GM18867 (cell line): ENCODE data around the gene STX5.
"Not testable (repeated sequence)": the region's sequence is repeated elsewhere in the genome, so short reads cannot be mapped to it uniquely, and the experiment has no call there.

Experiments used
- ATAC-seq: cut with Tn5 transposase; IDR thresholded peaks from one replicate; pipeline ENCODE4 v1.9.1; 2021; ENCODE audit warnings: mild to moderate bottlenecking, moderate library complexity; ENCODE audit not compliant: unreplicated experiment

STX5 gene

GRCh38 chr11:62831520-62832335, at the start of gene STX5:
Gene STX5, minus strand, starts transcription at chr11:62832051. Its CDS starts 808 bp downstream, at chr11:62831243.
- peak; percentile 87 for ATAC-seq

GRCh38 chr11:62880803-62881578, 49.1 kb upstream of the STX5 start, which contains the start of gene SLC3A2:
Gene SLC3A2, plus strand, starts transcription at chr11:62880896. Its CDS starts 128 bp downstream, at chr11:62881024.
- ATAC-seq, result peak; percentile 77

GRCh38 chr11:62880231-62880802, 48.5 kb upstream of the STX5 start:
- ATAC-seq, result no peak

GRCh38 chr11:62879235-62879978, 47.6 kb upstream of the STX5 start:
- ATAC-seq, result no peak

- no peak for ATAC-seq
Observed at GRCh38 chr11:62876712-62877111, 44.9 kb upstream of the STX5 start.

GRCh38 chr11:62875698-62876478, 44.0 kb upstream of the STX5 start:
- ATAC-seq, result no peak

- ATAC-seq, result no peak
Observed at GRCh38 chr11:62874851-62875250, 43.0 kb upstream of the STX5 start.

GRCh38 chr11:62865635-62866034, 33.8 kb upstream of the STX5 start:
- no peak for ATAC-seq

- no peak for ATAC-seq
Observed at GRCh38 chr11:62863687-62864335, 32.0 kb upstream of the STX5 start.

- not testable (repeated sequence) for ATAC-seq
Observed at GRCh38 chr11:62861564-62862192, 29.8 kb upstream of the STX5 start.

- ATAC-seq, result no peak
Observed at GRCh38 chr11:62860835-62861563, 29.1 kb upstream of the STX5 start.

- ATAC-seq, result not testable (repeated sequence)
Observed at GRCh38 chr11:62859281-62859703, 27.4 kb upstream of the STX5 start.

GRCh38 chr11:62858201-62858600, 26.4 kb upstream of the STX5 start:
- ATAC-seq, result no peak

GRCh38 chr11:62857541-62857982, 25.7 kb upstream of the STX5 start:
- ATAC-seq, result no peak

- no peak for ATAC-seq
Observed at GRCh38 chr11:62856333-62856895, 24.6 kb upstream of the STX5 start.

GRCh38 chr11:62855571-62856332, 23.9 kb upstream of the STX5 start:
- peak; percentile 89 for ATAC-seq
